Ishikawa (cell line): ENCODE measurements around the gene C13orf42.

ENCODE experiments used
- CEBPB ChIP-seq: IDR thresholded peaks from 2 replicates; pipeline ENCODE4 v1.6.1; 2012
- CREB1 ChIP-seq: IDR thresholded peaks from 2 replicates; pipeline ENCODE4 v1.6.1; 2012; ENCODE audit warnings: low read depth
- EGR1 ChIP-seq: IDR thresholded peaks from 2 replicates; pipeline ENCODE4 v1.6.1; 2012
- EP300 ChIP-seq: IDR thresholded peaks from 2 replicates; pipeline ENCODE4 v1.6.1; 2012; ENCODE audit warnings: borderline replicate concordance
- FOXM1 ChIP-seq: IDR thresholded peaks from 2 replicates; pipeline ENCODE4 v1.6.1; 2012; ENCODE audit warnings: low read depth, borderline replicate concordance
- MAX ChIP-seq: IDR thresholded peaks from 2 replicates; pipeline ENCODE4 v1.6.1; 2012
- NFIC ChIP-seq: IDR thresholded peaks from 2 replicates; pipeline ENCODE4 v1.6.1; 2012
- RAD21 ChIP-seq: IDR thresholded peaks from 2 replicates; pipeline ENCODE4 v1.6.1; 2012; ENCODE audit warnings: low read depth
- REST ChIP-seq: IDR thresholded peaks from 2 replicates; pipeline ENCODE4 v1.6.1; 2012; ENCODE audit warnings: low read depth, mild to moderate bottlenecking
- TAF1 ChIP-seq: IDR thresholded peaks from 2 replicates; pipeline ENCODE4 v1.6.1; 2012; ENCODE audit warnings: low read depth, mild to moderate bottlenecking
- TCF12 ChIP-seq: IDR thresholded peaks from 2 replicates; pipeline ENCODE4 v1.6.1; 2012; ENCODE audit warnings: low read depth
- TEAD4 ChIP-seq: IDR thresholded peaks from 2 replicates; pipeline ENCODE4 v1.6.1; 2012
- USF1 ChIP-seq: IDR thresholded peaks from 2 replicates; pipeline ENCODE4 v1.6.1; 2012
- YY1 ChIP-seq: IDR thresholded peaks from 2 replicates; pipeline ENCODE4 v1.6.1; 2012; ENCODE audit warnings: low read depth
- ZBTB7A ChIP-seq: IDR thresholded peaks from 2 replicates; pipeline ENCODE4 v1.6.1; 2012; ENCODE audit warnings: low read depth

Gene C13orf42

GRCh38 chr13:51151463-51151862, 40.4 kb upstream of the C13orf42 start:
- no peak for TF ChIP-seq TEAD4
- no peak for TF ChIP-seq CREB1
- no peak for TF ChIP-seq MAX
- TF ChIP-seq NFIC: no peak

- peak; percentile 54; the same call in 1 of the 2 replicates for TF ChIP-seq TEAD4
- TF ChIP-seq YY1: no peak
- TF ChIP-seq RAD21: peak; percentile 90
These were observed 38.0 kb upstream of the C13orf42 start for GRCh38 chr13:51148952-51149573.

- TF ChIP-seq NFIC: peak; percentile 57
- TF ChIP-seq YY1: peak; percentile 34; the same call in 1 of the 2 replicates
- no peak for TF ChIP-seq TAF1
- TF ChIP-seq CREB1: 0 out of 2 replicates have a peak, but pooled peaks have one; percentile 42
- peak; percentile 72 for TF ChIP-seq FOXM1
- no peak for TF ChIP-seq RAD21
- peak; percentile 68 for TF ChIP-seq TEAD4
- no peak for TF ChIP-seq CEBPB
- TF ChIP-seq EP300: peak; percentile 76; the same call in 1 of the 2 replicates
- no peak for TF ChIP-seq REST
- peak; percentile 90 for TF ChIP-seq TCF12
- 0 out of 2 replicates have a peak, but pooled peaks have one; percentile 35 for TF ChIP-seq EGR1
- TF ChIP-seq MAX: peak; percentile 63
- TF ChIP-seq ZBTB7A: 0 out of 2 replicates have a peak, but pooled peaks have one; percentile 83
- TF ChIP-seq USF1: no peak
These were observed 37.3 kb upstream of the C13orf42 start for GRCh38 chr13:51148223-51148951.

GRCh38 chr13:51147732-51148131, 36.7 kb upstream of the C13orf42 start:
- TF ChIP-seq CEBPB (no peak), CREB1 (no peak), EGR1 (no peak), TEAD4 (no peak), ZBTB7A (no peak), USF1 (no peak), EP300 (no peak), YY1 (no peak), TCF12 (no peak), NFIC (no peak), MAX (no peak), FOXM1 (no peak), TAF1 (no peak), REST (no peak), RAD21 (no peak)

- no peak for TF ChIP-seq REST
- no peak for TF ChIP-seq ZBTB7A
- TF ChIP-seq EP300: no peak
- TF ChIP-seq NFIC: no peak
- TF ChIP-seq CREB1: no peak
- no peak for TF ChIP-seq EGR1
- TF ChIP-seq TCF12: no peak
- no peak for TF ChIP-seq MAX
- no peak for TF ChIP-seq TAF1
- TF ChIP-seq FOXM1: no peak
These were observed 35.6 kb upstream of the C13orf42 start for GRCh38 chr13:51146667-51147066.
